Parathyroid adenoma (tissue), 2 donors: ENCODE data around the gene FDPS.

Source experiments
- H2AFZ ChIP-seq: fragments of 300-600 bp; sonication (generic); one replicate; pipeline ENCODE4 v1.7.0; 2017; ENCODE audit warnings: antibody characterized with exemption, mild to moderate bottlenecking
- H3K27ac ChIP-seq: fragments of 300-600 bp; sonication (generic); one replicate; pipeline ENCODE4 v1.7.0; 2017
- H3K27me3 ChIP-seq: fragments of 300-600 bp; sonication (generic); one replicate; pipeline ENCODE4 v1.7.0; 2017; ENCODE audit warnings: low read length; ENCODE audit not compliant: control insufficient read depth, insufficient read depth
- H3K36me3 ChIP-seq: fragments of 300-600 bp; sonication (generic); one replicate; pipeline ENCODE4 v1.7.0; 2017; ENCODE audit warnings: low read length; ENCODE audit not compliant: control insufficient read depth, insufficient read depth
- H3K4me1 ChIP-seq: fragments of 300-600 bp; sonication (generic); one replicate; pipeline ENCODE4 v1.7.0; 2017; ENCODE audit warnings: control low read depth
- H3K4me2 ChIP-seq: fragments of 300-600 bp; sonication (generic); one replicate; pipeline ENCODE4 v1.7.0; 2017; ENCODE audit warnings: low read length
- H3K4me3 ChIP-seq: fragments of 300-600 bp; sonication (generic); one replicate; pipeline ENCODE4 v1.7.0; 2017; ENCODE audit warnings: low read depth, low read length
- H3K79me2 ChIP-seq: fragments of 300-600 bp; sonication (generic); one replicate; pipeline ENCODE4 v1.7.0; 2017; ENCODE audit warnings: control low read depth
- H3K9ac ChIP-seq: fragments of 300-600 bp; sonication (generic); one replicate; pipeline ENCODE4 v1.7.0; 2017; ENCODE audit warnings: mild to moderate bottlenecking
- H3K9me3 ChIP-seq: fragments of 300-600 bp; sonication (generic); one replicate; pipeline ENCODE4 v1.7.0; 2017; ENCODE audit warnings: low read length; ENCODE audit not compliant: control insufficient read depth
- CTCF ChIP-seq: fragments of 300-600 bp; sonication (generic); IDR thresholded peaks from one replicate; pipeline ENCODE4 v1.7.0; 2017; ENCODE audit warnings: antibody characterized with exemption, mild to moderate bottlenecking
- donor health status: primary hyperparathyroidism.

Gene FDPS

DNA sequence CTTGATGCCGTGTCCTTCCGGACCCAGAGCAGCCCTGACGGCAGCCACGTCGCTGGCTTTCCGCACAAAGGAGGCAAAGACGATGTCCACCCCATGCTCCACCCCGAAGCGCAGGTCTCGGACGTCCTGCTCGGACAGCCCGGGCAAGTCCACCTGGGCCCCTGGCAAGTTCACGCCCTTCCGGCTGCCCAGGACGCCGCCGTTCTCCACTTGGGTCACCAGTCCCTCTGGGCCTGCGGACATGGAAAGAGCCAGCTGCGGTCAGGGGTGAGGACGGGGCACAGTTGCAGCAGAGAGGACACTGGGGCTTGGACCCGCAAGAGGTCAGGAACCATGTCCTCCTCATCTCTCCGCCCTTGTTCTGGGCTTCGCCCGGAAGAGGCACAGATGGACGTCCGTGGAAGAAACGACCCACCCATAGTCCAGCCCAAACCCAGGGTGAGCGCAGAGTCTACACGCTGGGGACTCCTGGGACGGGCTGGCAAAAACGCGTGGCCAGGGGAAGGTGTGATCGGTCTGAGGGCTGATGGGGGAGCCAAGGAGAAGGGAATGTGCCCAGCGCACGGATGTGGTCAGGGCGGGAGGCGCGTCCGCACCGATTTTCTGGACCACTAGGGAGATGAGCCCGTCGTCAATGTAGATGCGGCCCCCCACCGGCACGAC, 14.0 kb upstream of the FDPS start:
- no peaks in the 10 kb centered on the region for H3K27me3 ChIP-seq
- no peak overlapping the region for H3K4me2 ChIP-seq
- no peaks in the 10 kb centered on the region for H3K9me3 ChIP-seq
- no peaks in the 10 kb centered on the region for H3K36me3 ChIP-seq
- no peak overlapping the region for H3K9ac ChIP-seq
- peak overlapping the region; percentile 58 for H2AFZ ChIP-seq
- H3K4me3 ChIP-seq, result no peak overlapping the region
- H3K27ac ChIP-seq, result no peak overlapping the region
- no peak for TF ChIP-seq CTCF
- H3K79me2 ChIP-seq, result no peaks in the 10 kb centered on the region
- H3K4me1 ChIP-seq, result no peaks in the 10 kb centered on the region

- Histone ChIP-seq H3K27ac (no peak overlapping the region), H3K9me3 (no peaks in the 10 kb centered on the region), H3K4me2 (no peak overlapping the region), H3K4me1 (no peaks in the 10 kb centered on the region), H2AFZ (peak overlapping the region; percentile 58), H3K36me3 (no peaks in the 10 kb centered on the region), H3K9ac (no peak overlapping the region), H3K79me2 (no peaks in the 10 kb centered on the region), H3K27me3 (no peaks in the 10 kb centered on the region), H3K4me3 (no peak overlapping the region)
- no peak for TF ChIP-seq CTCF
Observed at GRCh38 chr1:155295183-155295941, 13.3 kb upstream of the FDPS start.

GRCh38 chr1:155295942-155296267, 12.8 kb upstream of the FDPS start:
- Histone ChIP-seq H3K27me3 (no peaks in the 10 kb centered on the region), H3K27ac (no peak overlapping the region), H2AFZ (no peak overlapping the region), H3K4me1 (no peaks in the 10 kb centered on the region), H3K36me3 (no peaks in the 10 kb centered on the region), H3K4me3 (no peak overlapping the region), H3K9me3 (no peaks in the 10 kb centered on the region), H3K79me2 (no peaks in the 10 kb centered on the region), H3K4me2 (no peak overlapping the region), H3K9ac (no peak overlapping the region)
- no peak for TF ChIP-seq CTCF

DNA sequence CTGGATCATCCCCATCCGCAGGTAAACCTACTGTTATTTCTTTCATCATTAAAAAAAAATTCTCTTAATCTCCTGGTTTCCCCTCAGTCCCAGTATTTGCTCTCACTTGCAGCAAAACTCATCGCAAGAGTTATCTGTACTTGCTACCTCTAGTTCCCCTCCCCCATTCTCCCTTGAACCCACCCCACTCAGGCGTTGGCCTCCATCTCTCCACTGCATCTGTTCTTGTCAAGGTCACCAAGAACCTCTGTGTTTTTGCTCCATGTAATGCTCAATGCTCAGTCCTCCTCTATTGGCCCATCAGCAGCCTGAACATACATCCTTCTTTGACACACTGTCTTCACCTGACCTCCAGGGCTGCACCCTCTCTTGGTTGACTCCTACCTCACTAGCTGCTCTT, 12.0 kb upstream of the FDPS start:
- no peaks in the 10 kb centered on the region for H3K36me3 ChIP-seq
- H2AFZ ChIP-seq, result no peak overlapping the region
- H3K79me2 ChIP-seq, result no peaks in the 10 kb centered on the region
- no peaks in the 10 kb centered on the region for H3K9me3 ChIP-seq
- no peak overlapping the region for H3K27ac ChIP-seq
- no peak for TF ChIP-seq CTCF
- no peak overlapping the region for H3K4me2 ChIP-seq
- no peaks in the 10 kb centered on the region for H3K4me1 ChIP-seq
- H3K4me3 ChIP-seq, result no peak overlapping the region
- H3K27me3 ChIP-seq, result no peaks in the 10 kb centered on the region
- H3K9ac ChIP-seq, result no peak overlapping the region

DNA sequence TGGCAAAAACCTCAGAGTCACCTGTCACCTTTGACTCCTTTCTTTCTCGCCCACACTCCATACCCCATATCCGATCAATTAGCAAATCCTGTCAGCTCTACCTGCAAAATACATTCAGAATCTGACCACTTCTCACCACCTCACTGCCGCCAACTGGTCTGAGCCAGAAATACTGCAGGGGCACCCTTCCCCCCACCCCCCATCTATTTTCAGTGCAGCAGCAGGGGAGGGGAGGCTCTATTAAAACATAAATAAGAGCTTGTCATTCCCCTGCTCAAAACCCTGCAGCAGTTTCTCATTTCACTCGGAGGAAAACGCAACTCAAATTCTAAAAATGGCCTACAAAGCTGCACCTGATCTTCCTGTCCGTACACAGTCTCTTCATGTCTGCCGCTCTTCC, 11.3 kb upstream of the FDPS start:
- H3K79me2 ChIP-seq, result no peaks in the 10 kb centered on the region
- no peaks in the 10 kb centered on the region for H3K27me3 ChIP-seq
- H3K27ac ChIP-seq, result no peak overlapping the region
- no peak overlapping the region for H3K4me3 ChIP-seq
- TF ChIP-seq CTCF, result no peak
- H3K9me3 ChIP-seq, result no peaks in the 10 kb centered on the region
- H3K4me2 ChIP-seq, result no peak overlapping the region
- no peaks in the 10 kb centered on the region for H3K4me1 ChIP-seq
- H2AFZ ChIP-seq, result no peak overlapping the region
- no peaks in the 10 kb centered on the region for H3K36me3 ChIP-seq
- no peak overlapping the region for H3K9ac ChIP-seq
